NCI-H774 (cell line): ENCODE measurements around the gene CDC42.
A peak's percentile ranks its signal among the peaks of the same experiment; 100 is the strongest.

Experiments used
- DNase-seq: peaks from one replicate; lab custom pipeline; 2025; lab: John Stamatoyannopoulos, UW

CDC42 gene

DNA sequence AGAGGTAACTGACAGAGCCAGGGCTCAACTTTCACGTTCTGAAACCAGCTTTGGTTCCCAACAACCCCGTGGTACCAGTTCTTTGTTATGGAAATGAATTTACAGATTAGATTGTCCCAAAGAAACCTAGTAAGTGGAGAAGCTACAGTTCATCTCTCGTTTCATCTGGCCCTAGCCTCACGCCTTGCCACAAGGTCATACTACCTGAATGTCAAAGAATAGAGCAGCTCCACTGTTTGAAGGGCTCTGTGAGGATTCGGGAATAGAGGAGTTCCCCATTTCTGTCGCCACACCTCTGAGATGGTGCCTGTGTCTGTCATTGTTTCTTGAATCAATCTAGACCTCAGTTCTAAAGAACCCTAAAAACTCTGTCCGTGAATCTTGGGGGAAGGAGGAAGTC, 15.0 kb upstream of the CDC42 start:
- DNase-seq = no peak

DNA sequence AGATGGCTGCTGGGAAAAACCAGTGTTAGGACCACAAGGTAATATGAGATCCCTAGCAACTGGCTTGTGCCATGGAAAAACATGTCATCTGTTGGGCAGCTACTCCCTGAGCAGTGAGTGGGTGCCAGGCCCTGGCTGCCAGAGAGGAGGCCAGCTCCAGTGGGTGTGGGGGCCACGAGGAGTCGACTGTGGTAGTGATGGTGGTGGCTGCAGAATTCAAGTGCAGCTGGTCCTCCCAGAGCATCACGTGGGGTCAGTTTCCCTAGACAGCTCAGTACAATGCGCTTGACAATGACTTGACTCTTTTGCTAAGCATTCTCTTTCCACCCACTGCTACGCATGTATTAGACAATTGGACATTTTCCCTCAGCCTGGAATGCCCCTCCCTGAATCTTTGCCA, 14.5 kb upstream of the CDC42 start:
- DNase-seq = no peak

DNA sequence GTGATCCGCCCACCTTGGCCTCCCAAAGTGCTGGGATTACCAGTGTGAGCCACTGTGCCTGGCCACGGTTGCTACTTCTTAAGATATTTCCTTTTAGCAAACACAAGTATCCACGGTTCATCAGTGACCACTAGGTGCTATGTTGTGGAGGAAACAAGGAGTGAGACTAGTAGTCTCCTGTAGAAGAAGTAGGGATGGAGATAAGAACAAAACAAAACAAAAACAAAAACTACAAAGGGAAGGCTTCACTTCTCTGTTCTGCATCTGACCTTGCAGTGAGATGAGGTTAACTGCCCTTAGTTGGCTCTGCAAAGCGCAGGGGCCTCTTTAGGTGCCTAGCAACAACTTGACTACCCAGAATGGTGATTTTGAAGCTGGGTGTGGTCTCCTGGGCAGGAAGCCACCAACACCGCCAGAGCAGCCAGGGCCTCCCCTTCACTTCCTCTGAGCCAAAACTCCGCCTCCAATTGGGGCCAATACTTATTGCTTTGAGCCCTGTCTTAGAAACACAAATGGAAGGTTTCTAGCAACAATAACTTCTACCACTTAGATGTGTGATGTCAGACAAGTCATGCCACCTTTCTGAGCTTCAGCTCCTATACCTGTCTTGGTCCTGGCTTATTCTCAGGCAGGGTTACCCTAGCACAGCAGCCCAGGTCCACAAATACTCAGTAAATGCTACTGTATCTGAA, 12.8 kb upstream of the CDC42 start:
- DNase-seq = peak; percentile 29

DNA sequence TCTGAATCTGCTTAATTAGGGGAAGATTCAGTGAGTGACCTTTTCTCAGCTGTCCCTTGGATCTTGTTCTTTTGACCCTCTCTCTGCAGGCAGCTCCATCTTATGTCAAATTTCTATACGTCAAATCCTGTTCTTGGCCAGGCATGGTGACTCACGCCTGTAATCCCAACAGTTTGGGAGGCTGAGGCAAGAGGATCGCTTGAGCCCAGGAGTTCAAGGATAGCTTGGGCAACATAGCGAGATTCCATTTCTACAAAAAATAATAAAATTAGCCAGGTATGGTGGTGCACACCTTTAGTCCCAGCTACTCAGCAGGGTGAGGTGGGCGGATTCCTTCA, 12.3 kb upstream of the CDC42 start:
- no peak for DNase-seq

DNA sequence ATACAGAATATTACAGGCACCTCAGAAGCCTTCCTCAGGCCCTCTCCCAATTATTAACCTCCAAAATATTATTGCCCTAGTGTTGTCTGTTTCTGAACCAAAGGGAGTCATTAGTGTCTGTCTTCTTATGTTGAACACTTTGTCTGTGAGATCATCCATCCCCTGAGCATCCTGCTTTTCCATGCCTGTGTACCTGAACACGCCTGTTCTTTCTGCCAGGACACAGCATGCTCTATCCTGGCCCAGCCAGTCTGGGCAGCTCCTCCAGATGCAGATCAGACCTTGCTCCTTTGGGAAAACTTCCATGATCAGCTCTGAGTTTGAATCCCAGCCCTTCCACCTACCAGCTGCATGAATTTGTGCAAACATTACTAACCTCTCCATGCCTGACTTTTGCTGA, 11.0 kb upstream of the CDC42 start:
- no peak for DNase-seq

DNA sequence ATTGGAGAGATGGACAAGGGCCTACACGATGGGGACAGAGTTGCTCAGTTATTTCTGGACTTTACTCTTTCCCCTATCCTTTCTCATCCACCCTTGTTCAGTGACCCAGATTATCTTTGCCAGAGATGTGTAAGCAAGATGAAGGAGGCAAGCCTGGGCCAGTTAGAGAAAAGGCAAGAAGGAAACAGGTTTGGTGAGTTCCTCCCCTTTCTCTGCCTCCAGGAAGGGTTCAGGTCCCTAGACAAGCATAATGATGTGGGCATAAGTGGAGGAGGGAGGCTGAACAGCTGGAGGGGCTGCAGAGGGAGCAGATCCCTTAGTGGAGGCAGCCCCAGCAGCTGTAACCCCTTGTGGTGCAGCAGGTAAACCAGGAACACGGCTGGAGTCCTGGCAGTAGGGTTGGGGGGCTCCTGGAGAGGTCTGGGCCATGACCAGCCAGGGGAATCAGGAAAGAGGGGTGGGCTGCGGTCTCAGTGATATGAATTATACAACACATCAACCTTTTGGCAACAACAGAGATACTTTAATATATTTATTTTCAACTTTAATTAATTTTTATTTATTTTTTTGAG, 9.2 kb upstream of the CDC42 start:
- no peak for DNase-seq

DNA sequence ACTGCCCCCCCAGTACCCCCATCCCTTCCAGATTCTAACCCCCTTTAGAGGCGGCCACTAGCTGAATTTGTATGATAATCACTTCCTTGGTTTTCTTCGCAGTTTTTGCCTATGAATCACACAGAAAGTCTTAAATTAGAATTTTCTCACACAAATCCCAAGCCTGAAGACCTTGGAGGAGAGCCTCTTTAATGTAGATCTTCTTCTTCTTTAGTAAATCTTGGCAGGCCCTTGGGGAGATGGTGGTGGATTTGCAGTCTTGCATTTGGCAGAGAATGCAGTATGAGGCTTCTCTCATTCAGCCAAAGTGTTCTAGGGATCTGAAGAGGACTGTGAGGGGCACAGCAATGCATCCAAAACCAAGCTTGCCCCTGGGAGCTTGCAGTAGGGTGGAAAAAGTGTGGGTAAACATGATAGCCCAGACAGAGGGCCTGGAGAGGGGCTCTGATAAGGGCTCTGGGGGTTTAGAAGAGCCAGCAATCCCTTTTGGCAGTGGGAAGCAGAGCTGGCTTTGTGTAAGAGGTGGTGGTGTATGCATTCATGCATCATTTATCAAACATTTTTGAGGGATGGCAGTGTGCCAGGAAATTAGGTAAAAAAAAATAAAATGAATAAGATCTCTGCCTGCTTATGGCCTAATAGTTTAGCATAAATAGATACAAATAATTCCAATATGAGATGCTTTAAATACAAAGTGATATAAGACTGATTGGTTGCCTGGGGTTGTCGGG, 7.7 kb upstream of the CDC42 start:
- DNase-seq = no peak

DNA sequence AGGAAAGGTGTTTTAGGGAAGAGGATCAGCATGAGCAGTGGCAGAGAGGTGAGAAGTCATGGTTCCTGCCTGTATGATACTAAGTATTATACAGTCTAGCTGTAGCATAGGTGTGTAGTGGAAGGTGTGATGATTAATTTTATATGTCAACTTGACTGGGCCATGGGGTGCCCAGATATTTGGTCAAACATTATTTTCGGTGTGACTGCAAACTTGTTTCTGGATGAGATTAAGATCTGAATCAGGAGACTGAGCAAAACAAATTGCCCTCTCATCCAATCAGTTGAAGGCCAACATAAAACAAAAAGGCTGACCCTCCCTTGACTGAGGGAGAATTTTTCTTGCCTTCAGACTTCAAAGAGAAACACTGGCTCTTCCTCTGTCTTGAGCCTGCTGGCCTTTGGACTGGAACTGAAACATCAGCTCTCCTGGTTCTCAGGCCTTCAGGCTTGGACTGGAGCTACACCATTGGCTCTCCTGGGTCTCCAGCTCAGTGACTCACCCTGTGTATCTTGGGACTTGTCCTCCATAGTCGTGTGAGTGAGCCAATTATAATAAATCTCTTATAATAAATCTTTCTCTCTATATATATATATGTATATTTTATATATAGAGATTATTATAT, 6.8 kb upstream of the CDC42 start:
- no peak for DNase-seq

DNA sequence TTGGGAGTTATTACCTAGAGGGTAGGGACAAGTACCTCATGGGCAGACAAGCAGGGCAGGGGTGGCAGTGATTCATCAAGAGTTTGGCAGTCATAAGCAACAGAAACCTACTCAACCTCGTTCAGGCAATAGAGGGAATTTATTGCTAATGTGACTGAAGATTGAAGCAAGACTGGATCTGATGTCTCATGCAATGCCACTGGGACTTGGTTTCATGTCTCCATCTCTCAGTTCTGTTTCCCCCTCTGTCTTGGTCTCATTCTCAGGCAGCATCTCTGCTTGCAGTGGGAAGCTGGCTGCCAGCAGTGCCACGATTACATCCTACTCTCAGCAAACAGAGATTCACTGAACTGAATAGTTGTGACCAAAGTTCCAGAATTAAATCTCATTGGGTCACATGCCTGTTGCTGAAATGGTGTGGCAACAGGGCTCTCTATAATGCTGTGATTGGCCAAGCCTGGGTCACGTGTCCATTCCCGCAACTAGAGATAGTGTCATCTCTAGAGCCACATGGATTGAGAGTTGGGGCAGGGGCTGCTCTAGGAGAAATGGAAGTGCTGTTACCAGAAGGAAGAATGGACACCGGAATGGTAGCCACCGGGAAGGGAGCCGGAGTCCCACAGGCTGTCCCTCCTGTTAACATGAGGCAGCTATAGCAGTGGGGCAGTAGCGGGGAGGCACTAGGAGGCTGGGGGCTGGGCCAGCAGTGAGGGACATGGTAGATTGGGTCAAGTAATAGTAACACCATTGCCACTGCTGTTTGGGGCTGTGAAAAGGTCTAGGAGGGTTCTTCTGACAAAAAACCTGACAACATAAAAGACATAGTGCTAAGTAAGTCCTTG, 3.9 kb upstream of the CDC42 start:
- DNase-seq = no peak

DNA sequence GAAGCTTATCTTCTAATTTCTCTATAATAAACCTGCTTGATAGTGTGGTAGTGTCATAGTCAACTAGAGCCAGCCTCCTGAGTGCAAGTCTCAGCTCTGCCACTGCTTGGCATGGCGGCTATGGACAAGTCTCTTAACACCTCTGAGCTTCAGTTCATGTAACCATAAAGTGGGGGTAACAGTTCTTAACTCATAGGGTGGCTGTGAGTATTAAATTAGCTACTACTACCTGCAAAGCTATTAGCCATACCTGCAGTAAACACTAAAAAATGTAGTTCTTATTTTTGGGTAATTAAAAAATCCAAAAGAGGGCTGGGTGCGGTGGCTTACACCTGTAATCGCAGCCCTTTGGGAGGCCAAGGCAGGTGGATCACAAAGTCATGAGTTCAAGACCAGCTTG, 2.2 kb upstream of the CDC42 start:
- DNase-seq = no peak

DNA sequence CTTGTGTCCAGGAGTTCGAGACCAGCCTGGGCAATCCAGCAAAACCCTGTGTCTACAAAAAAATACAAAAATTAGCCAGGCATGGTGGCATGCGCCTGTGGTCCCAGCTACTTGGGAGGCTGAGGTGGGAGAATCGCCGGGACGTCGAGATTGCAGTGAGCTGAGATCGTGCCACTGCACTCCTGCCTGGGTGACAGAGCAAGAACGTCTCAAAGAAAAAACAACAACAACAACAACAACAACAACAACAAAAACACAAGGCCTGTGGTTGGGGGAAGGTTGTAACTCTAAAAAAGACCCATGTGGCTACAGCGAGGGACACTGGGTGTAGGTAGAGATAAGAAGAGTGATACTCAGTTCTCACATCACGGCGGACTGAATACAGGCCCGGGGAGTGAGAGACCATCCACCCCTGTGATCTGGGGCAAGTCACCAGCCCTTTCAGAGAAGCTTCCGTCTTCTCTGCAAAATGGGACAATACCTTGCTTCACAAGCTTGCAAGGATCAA, 848 bp upstream of the CDC42 start:
- no peak for DNase-seq

DNA sequence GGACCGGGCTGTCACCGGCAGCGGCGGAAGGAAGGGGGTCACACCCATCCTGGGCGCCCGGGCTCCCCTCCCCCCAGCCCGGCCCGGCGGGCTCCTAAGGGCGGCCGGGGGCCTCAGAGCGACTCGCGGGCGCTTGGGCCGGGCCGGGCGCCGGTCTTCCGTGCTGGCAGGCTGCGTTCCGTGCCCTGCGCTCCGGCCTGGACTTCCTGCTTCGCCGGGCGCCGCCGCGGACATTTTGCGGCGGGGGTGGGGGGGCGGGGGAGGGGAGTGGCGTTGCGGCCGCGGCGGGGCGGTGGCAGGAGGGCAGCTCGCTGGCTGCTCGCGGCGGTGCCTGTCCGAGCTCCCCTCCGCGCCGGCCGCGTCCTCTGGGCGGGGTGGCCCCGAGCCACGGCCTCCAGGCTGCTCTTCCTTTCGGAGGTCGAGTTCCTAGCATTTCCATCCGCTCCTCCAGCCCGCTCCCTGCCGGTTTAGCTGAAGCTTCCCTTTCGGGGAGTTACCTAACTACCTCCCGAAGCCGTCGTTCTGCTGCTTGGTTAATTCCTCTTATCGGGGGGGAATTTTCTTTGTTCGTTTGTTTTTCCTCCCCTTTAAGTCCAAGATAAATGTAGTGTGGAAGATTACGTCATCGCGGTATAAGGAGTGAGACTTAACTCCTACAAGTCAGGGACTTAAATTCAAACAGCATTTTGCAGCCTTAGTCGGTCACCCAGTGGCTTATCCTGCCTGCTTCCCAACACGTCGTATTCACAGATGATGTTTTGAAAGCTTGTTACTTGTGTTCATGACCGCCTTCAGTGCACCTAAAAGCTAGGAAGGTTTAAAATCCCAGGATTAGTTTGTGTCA, 730 bp downstream of the CDC42 start:
- no peak for DNase-seq

DNA sequence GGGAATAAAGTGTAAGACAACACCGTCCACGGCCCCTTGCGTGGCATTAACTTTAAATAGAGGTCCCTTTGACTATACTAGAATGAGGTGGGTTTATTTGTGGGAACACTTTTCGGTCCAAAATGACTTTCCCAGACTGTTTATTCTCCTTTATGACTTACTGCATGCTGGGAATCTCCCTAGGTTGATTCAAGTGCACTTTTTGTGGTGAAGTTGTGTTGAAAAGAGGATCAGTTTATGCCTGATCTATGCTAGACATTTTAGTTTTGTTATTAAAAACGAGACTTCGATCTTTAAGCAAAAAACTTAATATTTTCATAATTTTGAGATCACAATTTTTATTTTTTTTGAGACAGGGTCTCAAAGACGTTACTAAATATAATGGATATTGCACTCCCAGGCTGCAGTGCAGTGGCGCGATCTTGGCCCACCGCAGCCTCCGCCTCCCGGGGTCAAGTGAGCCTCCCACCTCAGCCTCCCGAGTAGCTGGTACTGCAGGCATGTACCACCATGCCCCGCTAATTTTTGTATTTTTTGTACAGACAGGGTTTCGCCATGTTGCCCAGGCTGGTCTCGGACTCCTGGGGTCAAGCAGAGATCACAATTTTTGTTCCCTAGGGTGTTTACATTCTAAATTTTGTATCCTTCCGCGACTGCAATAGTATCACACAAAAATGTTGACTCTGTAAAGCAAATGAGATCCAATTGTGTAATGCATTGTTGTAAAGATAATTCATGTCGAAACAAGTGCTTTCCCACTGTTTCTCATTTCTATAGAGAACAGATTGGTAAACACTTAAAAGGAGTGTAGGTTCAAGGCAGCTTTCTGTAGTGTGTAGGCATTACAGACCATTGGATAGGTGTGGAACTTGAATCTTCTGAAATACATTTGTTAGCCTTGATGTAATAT, 1.6 kb downstream of the CDC42 start:
- no peak for DNase-seq

DNA sequence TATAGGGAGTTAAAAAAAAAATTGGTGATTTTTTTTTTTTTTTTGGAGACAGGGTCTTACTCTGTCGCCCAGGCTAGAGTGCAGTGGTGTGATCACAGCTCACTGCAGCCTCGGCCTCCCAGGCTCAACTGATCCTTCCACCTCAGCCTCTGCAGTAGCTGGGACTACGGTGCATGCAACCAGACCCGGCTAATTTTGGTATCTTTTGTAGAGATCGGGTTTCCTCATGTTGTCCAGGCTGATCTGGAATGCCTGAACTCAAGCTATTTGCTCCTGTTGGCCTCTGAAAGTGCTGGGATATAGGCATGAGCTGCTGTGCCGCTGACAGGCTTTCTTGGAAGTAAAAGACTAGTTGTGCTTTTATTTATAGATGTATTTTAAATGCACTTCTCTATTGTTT, 3.0 kb downstream of the CDC42 start:
- DNase-seq = no peak

DNA sequence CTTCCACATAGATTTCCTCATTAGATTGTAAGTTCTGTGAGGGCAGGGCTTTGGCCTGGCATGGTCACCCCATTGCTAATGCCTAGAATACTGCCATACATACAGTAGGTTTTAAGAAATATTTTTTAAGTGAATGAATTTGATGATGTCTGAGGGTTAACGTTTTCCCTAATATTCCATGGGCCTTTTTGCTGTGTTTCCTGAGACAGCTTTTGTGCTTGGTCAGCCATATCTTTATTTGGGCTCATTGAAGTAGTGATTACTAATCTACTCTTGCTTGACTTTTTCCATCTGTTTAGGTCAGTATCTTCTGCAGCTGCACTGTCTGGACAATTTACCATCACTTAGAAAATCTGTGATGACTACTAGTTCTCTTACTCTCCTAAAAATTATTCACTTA, 3.5 kb downstream of the CDC42 start:
- no peak for DNase-seq

DNA sequence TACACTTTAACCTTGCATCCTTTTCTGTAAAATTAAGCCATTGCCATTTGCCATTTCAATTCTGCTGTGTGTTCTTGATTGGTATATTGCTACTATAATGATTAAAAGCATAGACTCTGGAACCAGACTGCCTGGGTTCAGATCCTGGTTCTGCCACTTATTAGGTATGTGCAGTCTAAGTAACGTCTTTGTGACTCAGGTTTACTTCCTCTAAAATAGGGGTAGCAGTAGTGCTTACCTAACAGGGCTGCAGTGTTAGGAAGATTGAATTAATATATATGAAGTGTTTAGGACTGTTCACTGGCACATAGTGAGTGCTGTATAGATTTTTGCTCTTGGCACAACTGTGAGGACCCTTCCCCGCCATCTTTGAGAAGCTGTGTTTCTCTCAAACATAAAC, 4.4 kb downstream of the CDC42 start:
- no peak for DNase-seq

DNA sequence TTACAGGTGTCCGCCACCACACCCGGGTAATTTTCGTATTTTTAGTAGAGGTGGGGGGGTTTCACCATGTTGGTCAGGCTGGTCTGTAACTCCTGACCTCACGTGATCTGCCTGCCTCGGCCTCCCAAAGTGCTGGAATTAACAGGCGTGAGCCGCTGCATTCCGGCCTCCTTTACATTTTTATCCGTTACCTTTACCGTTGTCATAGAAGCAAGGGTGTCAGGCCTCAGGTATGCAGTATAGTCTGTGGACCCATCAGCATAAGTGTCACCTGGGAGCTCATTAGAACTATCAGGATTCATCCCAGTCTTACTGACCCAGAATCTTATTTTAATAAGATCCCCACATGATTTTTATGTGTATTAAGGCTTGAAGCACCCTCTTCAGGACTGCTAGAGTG, 5.4 kb downstream of the CDC42 start:
- no peak for DNase-seq

DNA sequence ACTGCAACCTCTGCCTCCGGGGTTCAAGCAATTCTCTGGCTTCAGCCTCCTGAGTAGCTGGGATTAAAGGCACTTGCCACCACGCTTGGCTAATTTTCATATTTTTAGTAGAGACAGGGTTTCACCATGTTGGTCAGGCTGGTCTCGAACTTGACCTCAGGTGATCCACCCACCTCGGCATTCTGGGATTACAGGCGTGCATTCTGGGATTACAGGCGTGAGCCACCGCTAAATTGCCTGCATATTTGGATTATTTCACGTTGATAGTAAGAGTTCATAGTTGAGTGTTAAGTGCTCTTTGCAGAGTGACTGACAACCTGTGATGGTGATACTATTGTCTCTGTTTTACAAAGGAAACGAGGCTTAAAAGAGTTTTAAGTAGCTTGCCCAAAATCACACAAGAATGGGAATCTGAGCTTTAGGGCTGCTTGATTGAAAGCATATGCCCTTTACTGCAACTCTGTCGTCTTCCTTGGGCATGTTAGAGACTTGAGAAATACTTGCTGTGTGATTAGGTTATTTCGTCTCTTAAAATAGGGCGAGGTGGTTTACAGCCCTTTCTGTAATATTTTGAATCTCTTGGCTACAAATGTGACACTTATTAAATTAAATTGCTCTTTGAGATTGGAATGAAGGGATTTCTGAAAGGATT, 12.4 kb downstream of the CDC42 start:
- no peak for DNase-seq

DNA sequence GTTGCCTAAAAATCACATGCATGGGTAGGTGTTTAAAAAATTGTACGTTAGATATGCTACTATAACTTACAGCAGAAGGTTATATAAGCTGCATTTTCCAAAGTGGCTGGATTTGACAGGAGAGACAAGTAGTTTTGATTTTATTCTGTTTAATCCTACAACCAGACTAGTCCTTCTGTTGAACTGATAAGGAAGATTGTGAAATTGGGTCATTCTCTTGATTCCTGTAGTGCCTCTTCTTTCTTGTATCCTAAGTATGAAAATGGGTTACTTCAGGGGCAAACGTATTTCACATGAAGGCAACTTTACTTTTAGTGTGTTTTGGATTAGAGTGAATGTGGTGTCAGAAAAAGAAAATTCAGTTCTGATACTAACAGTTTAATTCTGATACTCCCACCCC, 19.0 kb downstream of the CDC42 start:
- DNase-seq = no peak

DNA sequence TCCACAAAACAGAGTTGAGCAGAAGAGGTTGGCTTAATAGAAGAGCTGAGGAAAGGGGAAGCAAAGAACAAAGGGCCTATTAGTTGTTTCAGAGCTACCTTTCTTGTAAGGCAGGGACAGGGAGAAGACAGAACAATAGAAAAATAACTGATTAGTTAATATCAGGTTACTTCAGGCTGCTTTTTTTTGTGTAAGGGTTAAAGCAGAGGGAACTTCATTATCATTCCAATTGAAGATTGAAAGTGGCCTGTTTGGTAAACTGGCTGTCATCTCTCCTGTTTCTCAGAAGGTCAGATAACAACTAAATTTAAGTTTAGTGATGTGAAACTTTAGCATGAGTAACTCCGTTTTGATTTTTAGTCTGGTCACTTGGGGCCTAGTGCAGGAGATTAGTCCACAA, 22.3 kb downstream of the CDC42 start:
- DNase-seq = no peak
